IMR-90 (cell line): ENCODE measurements around the gene LGALS1. TPM values are rescaled to one million over a fixed set of nuclear protein-coding genes. Genes with fewer than 3 reads are reported as not detected.

ENCODE experiments used
- ATAC-seq: fragments of 200-7000 bp; cut with Tn5 transposase; 2 replicates; pipeline ENCODE4 v1.9.1; 2020; ENCODE audit warnings: low read depth, mild to moderate bottlenecking, moderate library complexity
- BruUV-seq: library from RNA; stranded (reverse); fragments of 400-500 nt; replicated peaks from 2 replicates; lab custom pipeline; 2021; lab: Mats Ljungman, UMichigan
- CTCF ChIA-PET: fragments of 300-600 bp; formaldehyde crosslinking; extraction: SDS; loops from one replicate; lab custom pipeline; 2021; ENCODE audit warnings: antibody characterized with exemption; lab: Yijun Ruan, JAX
- POLR2A ChIA-PET: fragments of 300-600 bp; sonication (Branson Sonifier 250); formaldehyde crosslinking; loops from one replicate; lab custom pipeline; 2022; ENCODE audit warnings: antibody characterized with exemption; ENCODE audit not compliant: unreplicated experiment; lab: Charles Lee
- DNase-seq: peaks from one replicate; pipeline ENCODE4 v3.0.0; 2013
- H2AFZ ChIP-seq: replicated peaks from 2 replicates; pipeline ENCODE3; 2013; ENCODE audit warnings: low read length, mild to moderate bottlenecking; ENCODE audit not compliant: poor library complexity
- H2AK5ac ChIP-seq: 2 replicates; pipeline ENCODE4 v1.6.1; 2013; ENCODE audit warnings: low read depth, low read length, inconsistent platforms
- H2AK9ac ChIP-seq: replicated peaks from 2 replicates; pipeline ENCODE3; 2013; ENCODE audit warnings: mild to moderate bottlenecking, low read depth, low read length, moderate library complexity; ENCODE audit not compliant: poor library complexity
- H2BK120ac ChIP-seq: 2 replicates; pipeline ENCODE4 v1.6.1; 2013; ENCODE audit warnings: low read depth, low read length, inconsistent platforms
- H2BK15ac ChIP-seq: 3 replicates; pipeline ENCODE4 v1.6.1; 2013; ENCODE audit warnings: low read depth, low read length, inconsistent platforms
- H2BK20ac ChIP-seq: 2 replicates; pipeline ENCODE4 v1.6.1; 2013; ENCODE audit warnings: low read depth, mild to moderate bottlenecking, inconsistent platforms, low read length, moderate library complexity
- H2BK5ac ChIP-seq: 2 replicates; pipeline ENCODE4 v1.6.1; 2013; ENCODE audit warnings: mild to moderate bottlenecking, low read depth, low read length, inconsistent platforms; ENCODE audit not compliant: poor library complexity, severe bottlenecking
- H3K14ac ChIP-seq: replicated peaks from 2 replicates; pipeline ENCODE4 v1.6.1; 2013; ENCODE audit warnings: low read depth, low read length, inconsistent platforms
- H3K18ac ChIP-seq: 2 replicates; pipeline ENCODE4 v1.6.1; 2013; ENCODE audit warnings: low read depth, low read length, control low read depth
- H3K23ac ChIP-seq: 2 replicates; pipeline ENCODE4 v1.6.1; 2013; ENCODE audit warnings: low read depth, low read length, inconsistent platforms
- H3K27ac ChIP-seq: 2 replicates; pipeline ENCODE4 v1.5.1; 2013; ENCODE audit warnings: mild to moderate bottlenecking, control low read depth, low read length; ENCODE audit not compliant: insufficient read depth
- H3K27me3 ChIP-seq: 2 replicates; pipeline ENCODE4 v1.6.1; 2013; ENCODE audit warnings: low read length; ENCODE audit not compliant: control insufficient read depth, insufficient read depth
- H3K36me3 ChIP-seq: 2 replicates; pipeline ENCODE4 v1.6.1; 2013; ENCODE audit warnings: low read length, mixed read lengths; ENCODE audit not compliant: control insufficient read depth, insufficient read depth
- H3K4ac ChIP-seq: 2 replicates; pipeline ENCODE4 v1.6.1; 2013; ENCODE audit warnings: low read depth, low read length, inconsistent platforms
- H3K4me1 ChIP-seq: 2 replicates; pipeline ENCODE4 v1.6.1; 2013; ENCODE audit warnings: low read length, mixed read lengths; ENCODE audit not compliant: control insufficient read depth, insufficient read depth
- H3K4me2 ChIP-seq: 2 replicates; pipeline ENCODE4 v1.6.1; 2013; ENCODE audit warnings: low read depth, mild to moderate bottlenecking, control low read depth, low read length, moderate library complexity
- H3K4me3 ChIP-seq: 2 replicates; pipeline ENCODE4 v1.5.1; 2013; ENCODE audit warnings: low read depth, mild to moderate bottlenecking, control low read depth, low read length, moderate library complexity; ENCODE audit not compliant: insufficient read depth
- H3K56ac ChIP-seq: 2 replicates; pipeline ENCODE4 v1.6.1; 2013; ENCODE audit warnings: low read length, inconsistent platforms; ENCODE audit not compliant: insufficient read depth; ENCODE audit errors: extremely low read depth
- H3K79me1 ChIP-seq, 2 experiments: 2 replicates each; pipeline ENCODE4 v1.6.1; 2013; ENCODE audit warnings: low read length in 2 of 2, inconsistent platforms in 1 of 2, low read depth in 1 of 2
- H3K9ac ChIP-seq: 2 replicates; pipeline ENCODE4 v1.6.1; 2013; ENCODE audit warnings: low read depth, low read length, control low read depth
- H3K9me1 ChIP-seq: 2 replicates; pipeline ENCODE4 v1.6.1; 2013; ENCODE audit warnings: low read length, inconsistent platforms; ENCODE audit not compliant: insufficient read depth
- H3K9me3 ChIP-seq: 2 replicates; pipeline ENCODE4 v1.6.1; 2013; ENCODE audit warnings: low read length; ENCODE audit not compliant: control insufficient read depth, insufficient read depth
- H4K20me1 ChIP-seq: 2 replicates; pipeline ENCODE4 v1.6.1; 2013; ENCODE audit warnings: low read length, inconsistent platforms; ENCODE audit not compliant: insufficient read depth
- H4K5ac ChIP-seq: 2 replicates; pipeline ENCODE4 v1.6.1; 2013; ENCODE audit warnings: mild to moderate bottlenecking, low read depth, low read length, control low read depth
- H4K8ac ChIP-seq, 2 experiments: 2 replicates each; pipeline ENCODE4 v1.6.1; 2013; ENCODE audit warnings: low read depth in 2 of 2, low read length in 2 of 2, control low read depth in 1 of 2, inconsistent platforms in 1 of 2
- H4K91ac ChIP-seq: 2 replicates; pipeline ENCODE4 v1.6.1; 2013; ENCODE audit warnings: low read depth, low read length, inconsistent platforms; ENCODE audit not compliant: insufficient read depth
- BHLHE40 ChIP-seq: fragments of 150-350 bp; IDR thresholded peaks from 2 replicates; pipeline ENCODE4 v1.6.1; 2016; ENCODE audit warnings: mild to moderate bottlenecking, low read depth, low read length
- ELK1 ChIP-seq: fragments of 150-350 bp; IDR thresholded peaks from 2 replicates; pipeline ENCODE4 v1.6.1; 2016; ENCODE audit warnings: low read depth, mild to moderate bottlenecking, low read length, moderate library complexity, borderline replicate concordance
- MAFK ChIP-seq: IDR thresholded peaks from 2 replicates; pipeline ENCODE4 v1.6.1; 2012; ENCODE audit warnings: low read depth, low read length, improper control_type of control experiment
- NFE2L2 ChIP-seq: fragments of 150-350 bp; IDR thresholded peaks from 2 replicates; pipeline ENCODE4 v1.6.1; 2016; ENCODE audit warnings: low read depth, mild to moderate bottlenecking, low read length
- POLR2A ChIP-seq: IDR thresholded peaks from 2 replicates; pipeline ENCODE4 v1.6.1; 2012; ENCODE audit warnings: mild to moderate bottlenecking, low read depth, low read length
- USF2 ChIP-seq: fragments of 150-350 bp; IDR thresholded peaks from 2 replicates; pipeline ENCODE4 v1.6.1; 2017; ENCODE audit warnings: mild to moderate bottlenecking, antibody characterized with exemption, low read length, low read depth
- WGBS, 2 experiments: methylation state at CpG; one replicate each; pipeline versions ENCODE4 v1.1.5 to v1.1.7; 2013; ENCODE audit warnings: missing lambda C conversion rate in 2 of 2; ENCODE audit not compliant: insufficient read length in 1 of 2; ENCODE audit errors: extremely low coverage in 2 of 2; 5-methylcytosine and 5-hydroxymethylcytosine counted together
- dilution Hi-C: fragments of 300-500 bp; cut with HindIII; formaldehyde crosslinking; loops from one replicate; pipeline ENCODE4 v1.14.3; 2018; ENCODE audit warnings: low sequenced_read_pairs; ENCODE audit not compliant: unreplicated experiment
- in situ Hi-C: fragments of 300-500 bp; cut with MboI; formaldehyde crosslinking; loops from 3 replicates; pipeline ENCODE4 v1.14.3; 2019; ENCODE audit warnings: low sequenced_read_pairs, inconsistent platforms, mixed read lengths
- intact Hi-C: fragments of 100-400 bp; cut with micrococcal nuclease; formaldehyde crosslinking; loops from 2 replicates; pipeline ENCODE4 v1.10.0; 2022
- microRNA-seq, 2 experiments: library from miRNA; stranded (forward) in 1 of 2; unstranded in 1 of 2; fragments of 10-50 nt in 1 of 2; fragments of <30 nt in 1 of 2; gene quantifications in 1 of 2; microRNA quantifications in 1 of 2; one replicate each; pipeline versions ENCODE3 to v1.1.0; 2013 to 2020; ENCODE audit not compliant: insufficient read depth in 1 of 2, insufficient read length in 1 of 2, unreplicated experiment in 1 of 2
- polyA plus RNA-seq, 3 experiments: library from polyadenylated mRNA; depleted of rRNA; stranded (reverse); fragments of >200 nt; gene quantifications; 2 replicates each; pipeline ENCODE4 v1.2.3, GENCODE V29; 2012; ENCODE audit warnings: low replicate concordance in 1 of 3
- small RNA-seq, 5 experiments: library from RNA; depleted of rRNA; stranded (forward); fragments of <200 nt; gene quantifications; one replicate each; pipeline ENCODE3, GENCODE V24; 2012
- total RNA-seq: library from RNA; depleted of rRNA; stranded (reverse); fragments of >200 nt; gene quantifications from 2 replicates; pipeline ENCODE4 v1.2.3, GENCODE V29; 2012; rRNA removed

LGALS1 gene
- total and polyA plus RNA-seq, 2 of the 4 experiments (the other 2 are of a cell fraction) = 11,896 to 15,383 TPM

DNA sequence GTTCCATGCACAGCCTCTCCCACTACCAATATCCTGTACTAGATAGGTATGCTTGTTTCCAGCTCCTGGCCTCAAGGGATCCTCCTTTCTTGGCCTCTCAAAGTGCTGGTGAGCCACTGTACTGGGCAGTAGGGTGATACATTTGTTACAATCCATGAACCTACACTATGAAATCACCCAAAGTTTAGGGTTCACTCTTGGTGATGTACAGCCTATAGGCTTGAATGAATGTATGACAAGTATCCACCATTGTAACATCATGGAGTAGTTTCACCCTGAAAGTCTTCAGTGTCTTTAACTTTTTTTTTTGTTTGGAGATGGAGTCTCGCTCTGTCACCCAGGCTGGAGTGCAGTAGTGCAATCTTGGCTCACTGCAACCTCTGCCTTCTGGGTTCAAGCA is 53.2 kb downstream of the LGALS1 start:
- no peak overlapping the region for H2AFZ ChIP-seq
- POLR2A ChIA-PET = no interaction called here
- H3K56ac ChIP-seq = no peak overlapping the region

More for the DNA sequence above, 53.2 kb downstream of the LGALS1 start:
- no peaks in the 10 kb centered on the region for H3K36me3 ChIP-seq
- peak overlapping the region; percentile 70; the same call in 1 of the 2 replicates for H4K5ac ChIP-seq
- H3K4me2 ChIP-seq = no peak overlapping the region; the same call in 1 of the 2 replicates
- peak overlapping the region; percentile 58 for H4K91ac ChIP-seq
- H4K20me1 ChIP-seq = no peaks in the 10 kb centered on the region
- peak overlapping the region; percentile 42 for H3K4ac ChIP-seq
- H3K9me1 ChIP-seq = 0 out of 2 replicates have a peak, but pooled peaks cover 3% of the 10 kb centered on the region
- WGBS, 2 experiments = no CpG with 5 or more reads among the region's 1 CpG
- no peaks in the 10 kb centered on the region for H3K79me1 ChIP-seq
- CTCF ChIA-PET = interaction anchor here (1.1 kb wide), 1 partner anchor 14 kb away, joined by 4 read pairs; no protein-coding TSS in a partner anchor
- BruUV-seq = no TSS peak
- H2BK15ac ChIP-seq = peak overlapping the region; percentile 8; the same call in 1 of the 3 replicates
- H2BK20ac ChIP-seq = peak overlapping the region; percentile 61; the same call in 1 of the 2 replicates
- H3K4me1 ChIP-seq = peaks cover 4% of the 10 kb centered on the region
- H4K8ac ChIP-seq = peak overlapping the region in 1 of 2 experiments; percentile 82; a peak in 2 of 4 replicates
- H3K9me3 ChIP-seq = no peaks in the 10 kb centered on the region
- H2AK9ac ChIP-seq = peak overlapping the region; percentile 77
- DNase-seq (no peak), ATAC-seq (peak; percentile 42)
- H3K18ac ChIP-seq = peak overlapping the region; percentile 39; the same call in 1 of the 2 replicates
- H3K27me3 ChIP-seq = no peaks in the 10 kb centered on the region
- H2AK5ac ChIP-seq = no peak overlapping the region
- no peak overlapping the region for H2BK5ac ChIP-seq
- peak overlapping the region; percentile 59; the same call in 1 of the 2 replicates for H3K14ac ChIP-seq
- H3K4me3 ChIP-seq = no peak overlapping the region
- intact Hi-C loops = no loop called here
- peak overlapping the region; percentile 58; the same call in 1 of the 2 replicates for H3K27ac ChIP-seq
- H3K9ac ChIP-seq = no peak overlapping the region
- dilution Hi-C loops = no loop called here
- peak overlapping the region; percentile 64 for H2BK120ac ChIP-seq
- TF ChIP-seq ELK1 = no peak
- TF ChIP-seq NFE2L2 = no peak
- TF ChIP-seq BHLHE40 = no peak
- no peak for TF ChIP-seq POLR2A
- TF ChIP-seq USF2 = no peak
- TF ChIP-seq MAFK = no peak
- peak overlapping the region; percentile 14; the same call in 1 of the 2 replicates for H3K23ac ChIP-seq
- in situ Hi-C loops = no loop called here

Small RNA genes lying within 50 kb of the gene (microRNA-seq; reads per million reads assigned to microRNA genes)
- not detected for gene RN7SL385P (ENCODE audit: insufficient read depth, insufficient read length)

Small RNA genes lying within 50 kb of the gene (small RNA-seq; reads per million reads assigned to genes)
- 0 to 0.07 (median 0) reads per million in 5 experiments for gene RN7SL385P

Other genes starting within 250 kb of the LGALS1 start
- 0.72 and 0.83 TPM in 2 replicates for gene ELFN2, start 248.2 kb upstream of the LGALS1 start, total RNA-seq
- 5.0 and 6.3 TPM in 2 replicates for gene ELFN2, start 248.2 kb upstream of the LGALS1 start, polyA plus RNA-seq (2012; rRNA removed)
- gene MFNG, start 189.3 kb upstream of the LGALS1 start, total RNA-seq = not detected in 2 replicates
- gene MFNG, start 189.3 kb upstream of the LGALS1 start, polyA plus RNA-seq (2012; rRNA removed) = 0.15 and 0.24 TPM in 2 replicates
- gene CARD10, start 156.2 kb upstream of the LGALS1 start, total RNA-seq = 6.1 TPM in 2 replicates
- 18.4 and 19.8 TPM in 2 replicates for gene CARD10, start 156.2 kb upstream of the LGALS1 start, polyA plus RNA-seq (2012; rRNA removed)
- 4.7 and 6.1 TPM in 2 replicates for gene CDC42EP1, start 115.2 kb upstream of the LGALS1 start, total RNA-seq
- 47.3 and 59.2 TPM in 2 replicates for gene CDC42EP1, start 115.2 kb upstream of the LGALS1 start, polyA plus RNA-seq (2012; rRNA removed)
- gene LGALS2, start 95.5 kb upstream of the LGALS1 start, total RNA-seq = not detected in 2 replicates
- not detected in 2 replicates for gene LGALS2, start 95.5 kb upstream of the LGALS1 start, polyA plus RNA-seq (2012; rRNA removed)
- gene GGA1, start 66.8 kb upstream of the LGALS1 start, total RNA-seq = 17.2 and 19.7 TPM in 2 replicates
- gene GGA1, start 66.8 kb upstream of the LGALS1 start, polyA plus RNA-seq (2012; rRNA removed) = 48.5 and 50.4 TPM in 2 replicates
- 8.8 and 10.8 TPM in 2 replicates for gene SH3BP1, start 36.0 kb upstream of the LGALS1 start, total RNA-seq
- gene SH3BP1, start 36.0 kb upstream of the LGALS1 start, polyA plus RNA-seq (2012; rRNA removed) = 30.0 and 33.3 TPM in 2 replicates
- 5.4 and 5.6 TPM in 2 replicates for gene PDXP, start 16.9 kb upstream of the LGALS1 start, total RNA-seq
- gene PDXP, start 16.9 kb upstream of the LGALS1 start, polyA plus RNA-seq (2012; rRNA removed) = 24.1 and 26.5 TPM in 2 replicates
- gene NOL12, start 10.7 kb downstream of the LGALS1 start, total RNA-seq = 16.0 and 29.7 TPM in 2 replicates
- gene NOL12, start 10.7 kb downstream of the LGALS1 start, polyA plus RNA-seq (2012; rRNA removed) = 25.6 and 25.7 TPM in 2 replicates
- gene TRIOBP, start 21.4 kb downstream of the LGALS1 start, total RNA-seq = 46.4 and 47.5 TPM in 2 replicates
- 65.5 and 69.8 TPM in 2 replicates for gene TRIOBP, start 21.4 kb downstream of the LGALS1 start, polyA plus RNA-seq (2012; rRNA removed)
- 25.6 and 32.3 TPM in 2 replicates for gene GCAT, start 132.3 kb downstream of the LGALS1 start, total RNA-seq
- 20.6 and 26.2 TPM in 2 replicates for gene GCAT, start 132.3 kb downstream of the LGALS1 start, polyA plus RNA-seq (2012; rRNA removed)
- gene GALR3, start 147.7 kb downstream of the LGALS1 start, total RNA-seq = not detected in 2 replicates
- not detected in 2 replicates for gene GALR3, start 147.7 kb downstream of the LGALS1 start, polyA plus RNA-seq (2012; rRNA removed)
- gene ANKRD54, start 168.7 kb downstream of the LGALS1 start, total RNA-seq = 18.5 and 20.3 TPM in 2 replicates
- gene ANKRD54, start 168.7 kb downstream of the LGALS1 start, polyA plus RNA-seq (2012; rRNA removed) = 31.3 and 31.5 TPM in 2 replicates
- gene EIF3L, start 173.8 kb downstream of the LGALS1 start, total RNA-seq = 464 and 593 TPM in 2 replicates
- 354 and 391 TPM in 2 replicates for gene EIF3L, start 173.8 kb downstream of the LGALS1 start, polyA plus RNA-seq (2012; rRNA removed)
- 12.2 and 12.4 TPM in 2 replicates for gene MICALL1, start 230.7 kb downstream of the LGALS1 start, total RNA-seq
- gene MICALL1, start 230.7 kb downstream of the LGALS1 start, polyA plus RNA-seq (2012; rRNA removed) = 22.3 and 25.3 TPM in 2 replicates